Keratinocyte (primary cell): ENCODE data around the gene DIO1. TPM values are rescaled to one million over a fixed set of nuclear protein-coding genes. Genes with fewer than 3 reads are reported as not detected.

ENCODE experiments used
- DNase-seq: peaks from one replicate; pipeline ENCODE4 v3.0.0-alpha.2; 2011; ENCODE audit warnings: low read depth, missing footprints, low spot score
- FAIRE-seq: peaks from 2 replicates; lab custom pipeline; 2011; peaks lifted over from hg19 to GRCh38; lab: Jason Lieb, UNC
- H2AFZ ChIP-seq: 2 replicates; pipeline ENCODE4 v1.6.0; 2012; ENCODE audit warnings: low read length, control low read depth, inconsistent platforms; ENCODE audit not compliant: control insufficient read depth
- H3K27ac ChIP-seq: 2 replicates; pipeline ENCODE4 v1.5.1; 2011; ENCODE audit warnings: low read length; ENCODE audit not compliant: control insufficient read depth, insufficient read depth
- H3K27me3 ChIP-seq: 3 replicates; pipeline ENCODE4 v1.6.0; 2011; ENCODE audit warnings: low read length; ENCODE audit not compliant: control insufficient read depth, insufficient read depth; ENCODE audit errors: extremely low read depth
- H3K36me3 ChIP-seq, 2 experiments: 2 replicates in 1 of 2; 3 replicates in 1 of 2; pipeline ENCODE4 v1.5.1; 2011; ENCODE audit warnings: low read length in 2 of 2, mild to moderate bottlenecking in 1 of 2; ENCODE audit not compliant: control insufficient read depth in 2 of 2, insufficient read depth in 2 of 2; ENCODE audit errors: extremely low read depth in 1 of 2
- H3K4me1 ChIP-seq: 3 replicates; pipeline ENCODE4 v1.5.1; 2011; ENCODE audit warnings: low read length; ENCODE audit not compliant: control insufficient read depth, insufficient read depth; ENCODE audit errors: extremely low read depth
- H3K4me2 ChIP-seq: 3 replicates; pipeline ENCODE4 v1.6.0; 2011; ENCODE audit warnings: low read depth, low read length; ENCODE audit not compliant: control insufficient read depth, insufficient read depth; ENCODE audit errors: extremely low read depth
- H3K4me3 ChIP-seq, 3 experiments: fragments of 200-600 bp in 1 of 3; sonication (generic) in 1 of 3; 2 replicates in 2 of 3; 3 replicates in 1 of 3; pipeline ENCODE4 v1.5.1; 2011 to 2016; ENCODE audit warnings: low read length in 3 of 3, mild to moderate bottlenecking in 3 of 3, control low read depth in 2 of 3, inconsistent platforms in 1 of 3, low read depth in 1 of 3, mixed read lengths in 1 of 3, mixed run types in 1 of 3, moderate library complexity in 1 of 3; ENCODE audit not compliant: control insufficient read depth in 2 of 3, insufficient read depth in 2 of 3; ENCODE audit errors: extremely low read depth in 1 of 3
- H3K79me2 ChIP-seq: 2 replicates; pipeline ENCODE4 v1.6.0; 2012; ENCODE audit warnings: low read length; ENCODE audit not compliant: control insufficient read depth, insufficient read depth
- H3K9ac ChIP-seq: 3 replicates; pipeline ENCODE4 v1.6.0; 2011; ENCODE audit warnings: low read length; ENCODE audit not compliant: control insufficient read depth, insufficient read depth; ENCODE audit errors: extremely low read depth
- H3K9me1 ChIP-seq: 3 replicates; pipeline ENCODE4 v1.6.0; 2011; ENCODE audit warnings: low read length; ENCODE audit not compliant: control insufficient read depth, insufficient read depth; ENCODE audit errors: extremely low read depth
- H3K9me3 ChIP-seq: 2 replicates; pipeline ENCODE4 v1.5.1; 2012; ENCODE audit warnings: low read depth, low read length; ENCODE audit not compliant: control insufficient read depth
- H4K20me1 ChIP-seq: 3 replicates; pipeline ENCODE4 v1.6.0; 2011; ENCODE audit warnings: low read length; ENCODE audit not compliant: control insufficient read depth, insufficient read depth; ENCODE audit errors: extremely low read depth
- CTCF ChIP-seq, 3 experiments: IDR thresholded peaks in 1 of 3; conservative IDR thresholded peaks in 1 of 3; optimal IDR thresholded peaks in 1 of 3; 2 replicates in 2 of 3; 3 replicates in 1 of 3; pipeline versions ENCODE3 to v1.5.1; 2011; ENCODE audit warnings: low read length in 3 of 3, mild to moderate bottlenecking in 3 of 3, moderate library complexity in 2 of 3, control low read depth in 1 of 3, inconsistent platforms in 1 of 3; ENCODE audit not compliant: insufficient read depth in 2 of 3; ENCODE audit errors: extremely low read depth in 1 of 3
- EZH2 ChIP-seq: IDR thresholded peaks from one replicate; pipeline ENCODE4 v1.6.1; 2012; ENCODE audit warnings: inconsistent platforms, mild to moderate bottlenecking, low read length, moderate library complexity
- dilution Hi-C: fragments of 300-500 bp; cut with MboI; formaldehyde crosslinking; loops from one replicate; pipeline ENCODE4 v1.7.0; 2020; ENCODE audit warnings: low sequenced_read_pairs; ENCODE audit not compliant: extremely low pct_ligation_motif_present
- polyA plus RNA-seq, 5 experiments: library from polyadenylated mRNA; depleted of rRNA in 3 of 5; stranded (reverse) in 3 of 5; stranded (forward) in 1 of 5; unstranded in 1 of 5; fragments of >200 nt; gene quantifications; 1 replicate in 1 of 5; 2 replicates in 3 of 5; 3 replicates in 1 of 5; pipeline versions ENCODE4 v1.2.1 to v1.2.3, GENCODE V29; 2011 to 2012; ENCODE audit warnings: missing spikeins in 2 of 5, low read depth in 1 of 5, low replicate concordance in 1 of 5

DIO1 gene
- polyA plus RNA-seq, 1 donor (not counting 4 experiments of a cell fraction or from before 2014, with no cell fraction given) = not detected

GRCh38 chr1:53913352-53914033 is 19.5 kb downstream of the DIO1 start:
- FAIRE-seq = no peak
- no peak overlapping the region for H3K4me3 ChIP-seq
- TF ChIP-seq CTCF (optimal IDR thresholded peaks at IDR 0.05 in 1 of 3, IDR thresholded peaks at IDR 0.05 in 1 of 3, conservative IDR thresholded peaks at IDR 0.05 in 1 of 3; ENCODE audit: extremely low read depth in 1 of 3, insufficient read depth in 2 of 3, low read length in 3 of 3) (peak in 1 of 3 experiments; percentile 6), EZH2 (no peak)
- H3K27ac ChIP-seq = no peak overlapping the region
- H4K20me1 ChIP-seq = no peaks in the 10 kb centered on the region
- H3K4me2 ChIP-seq = no peak overlapping the region
- no peaks in the 10 kb centered on the region for H3K9me1 ChIP-seq
- no peaks in the 10 kb centered on the region for H3K4me1 ChIP-seq
- no peak for DNase-seq
- H2AFZ ChIP-seq = no peak overlapping the region
- no peaks in the 10 kb centered on the region for H3K27me3 ChIP-seq
- dilution Hi-C loops = no loop called here
- peaks cover 1 to 4% of the 10 kb centered on the region in 2 experiments for H3K36me3 ChIP-seq
- no peak overlapping the region for H3K9ac ChIP-seq
- no peaks in the 10 kb centered on the region for H3K9me3 ChIP-seq
- no peaks in the 10 kb centered on the region for H3K79me2 ChIP-seq

- H3K27me3 ChIP-seq = no peaks in the 10 kb centered on the region
Measured at GRCh38 chr1:53918343-53918742, 24.4 kb downstream of the DIO1 start.

More at GRCh38 chr1:53918343-53918742, 24.4 kb downstream of the DIO1 start:
- H3K4me1 ChIP-seq = no peaks in the 10 kb centered on the region
- H3K79me2 ChIP-seq = no peaks in the 10 kb centered on the region
- FAIRE-seq (no peak), DNase-seq (no peak)
- H3K4me3 ChIP-seq = no peak overlapping the region
- no peaks in the 10 kb centered on the region for H3K9me3 ChIP-seq
- H3K9me1 ChIP-seq = no peaks in the 10 kb centered on the region
- H2AFZ ChIP-seq = no peak overlapping the region
- H3K4me2 ChIP-seq = no peak overlapping the region
- peaks cover 4% of the 10 kb centered on the region in 2 experiments for H3K36me3 ChIP-seq
- no peak overlapping the region for H3K27ac ChIP-seq
- dilution Hi-C loops = no loop called here
- no peak overlapping the region for H3K9ac ChIP-seq
- no peak for TF ChIP-seq EZH2
- no peak for TF ChIP-seq CTCF (optimal IDR thresholded peaks at IDR 0.05 in 1 of 3, IDR thresholded peaks at IDR 0.05 in 1 of 3, conservative IDR thresholded peaks at IDR 0.05 in 1 of 3; ENCODE audit: extremely low read depth in 1 of 3, insufficient read depth in 2 of 3, low read length in 3 of 3)
- no peaks in the 10 kb centered on the region for H4K20me1 ChIP-seq
